ENCODE measurements around the gene C4orf50.

C4orf50 gene

GRCh38 chr4:5988086-5988845 is 30.0 kb downstream of the C4orf50 start:
- H3K27ac Mint-ChIP-seq: no peak overlapping the region
- DNase-seq (ENCODE audit: low spot score): no peak
- H3K9me3 Mint-ChIP-seq: peaks cover 14% of the 10 kb centered on the region
- no peak overlapping the region for H3K4me3 Mint-ChIP-seq
- no peaks in the 10 kb centered on the region for H3K4me1 Mint-ChIP-seq (ENCODE audit: low read depth)
- H3K36me3 Mint-ChIP-seq (ENCODE audit: low read depth): no peaks in the 10 kb centered on the region
- peaks cover 2% of the 10 kb centered on the region for H3K27me3 Mint-ChIP-seq (ENCODE audit: low read depth)

- Mint-ChIP-seq H3K36me3 (ENCODE audit: low read depth) (no peaks in the 10 kb centered on the region), H3K4me1 (ENCODE audit: low read depth) (no peaks in the 10 kb centered on the region), H3K9me3 (peaks cover 14% of the 10 kb centered on the region), H3K27me3 (ENCODE audit: low read depth) (peaks cover 4% of the 10 kb centered on the region), H3K27ac (no peak overlapping the region), H3K4me3 (no peak overlapping the region)
- no peak for DNase-seq (ENCODE audit: low spot score)
These were observed 33.4 kb downstream of the C4orf50 start for GRCh38 chr4:5984843-5985242.

GRCh38 chr4:5982156-5982973 is 35.9 kb downstream of the C4orf50 start:
- Mint-ChIP-seq H3K9me3 (peaks cover 14% of the 10 kb centered on the region), H3K27me3 (ENCODE audit: low read depth) (peaks cover 12% of the 10 kb centered on the region), H3K4me3 (no peak overlapping the region), H3K27ac (no peak overlapping the region), H3K4me1 (ENCODE audit: low read depth) (no peaks in the 10 kb centered on the region), H3K36me3 (ENCODE audit: low read depth) (no peaks in the 10 kb centered on the region)
- no peak for DNase-seq (ENCODE audit: low spot score)

GRCh38 chr4:5980436-5981155 is 37.6 kb downstream of the C4orf50 start:
- Mint-ChIP-seq H3K36me3 (ENCODE audit: low read depth) (no peaks in the 10 kb centered on the region), H3K27me3 (ENCODE audit: low read depth) (peaks cover 12% of the 10 kb centered on the region), H3K4me3 (no peak overlapping the region), H3K9me3 (peaks cover 14% of the 10 kb centered on the region), H3K4me1 (ENCODE audit: low read depth) (no peaks in the 10 kb centered on the region), H3K27ac (no peak overlapping the region)
- no peak for DNase-seq (ENCODE audit: low spot score)

- peaks cover 12% of the 10 kb centered on the region for H3K9me3 Mint-ChIP-seq
- no peaks in the 10 kb centered on the region for H3K4me1 Mint-ChIP-seq (ENCODE audit: low read depth)
- H3K27ac Mint-ChIP-seq: no peak overlapping the region
- DNase-seq (ENCODE audit: low spot score): no peak
- H3K36me3 Mint-ChIP-seq (ENCODE audit: low read depth): no peaks in the 10 kb centered on the region
- H3K27me3 Mint-ChIP-seq (ENCODE audit: low read depth): peaks cover 12% of the 10 kb centered on the region
- no peak overlapping the region for H3K4me3 Mint-ChIP-seq
These were observed 38.2 kb downstream of the C4orf50 start for GRCh38 chr4:5979981-5980380.

- H3K4me1 Mint-ChIP-seq (ENCODE audit: low read depth): no peaks in the 10 kb centered on the region
- H3K27me3 Mint-ChIP-seq (ENCODE audit: low read depth): peaks cover 10% of the 10 kb centered on the region
- no peaks in the 10 kb centered on the region for H3K36me3 Mint-ChIP-seq (ENCODE audit: low read depth)
- no peak overlapping the region for H3K27ac Mint-ChIP-seq
- H3K4me3 Mint-ChIP-seq: no peak overlapping the region
- no peak for DNase-seq (ENCODE audit: low spot score)
- H3K9me3 Mint-ChIP-seq: no peaks in the 10 kb centered on the region
These were observed 41.3 kb downstream of the C4orf50 start for GRCh38 chr4:5976921-5977320.

- DNase-seq (ENCODE audit: low spot score): no peak
- H3K27me3 Mint-ChIP-seq (ENCODE audit: low read depth): peaks cover 10% of the 10 kb centered on the region
- no peak overlapping the region for H3K4me3 Mint-ChIP-seq
- H3K4me1 Mint-ChIP-seq (ENCODE audit: low read depth): no peaks in the 10 kb centered on the region
- no peaks in the 10 kb centered on the region for H3K36me3 Mint-ChIP-seq (ENCODE audit: low read depth)
- no peaks in the 10 kb centered on the region for H3K9me3 Mint-ChIP-seq
- no peak overlapping the region for H3K27ac Mint-ChIP-seq
These were observed 41.8 kb downstream of the C4orf50 start for GRCh38 chr4:5976431-5976830.

GRCh38 chr4:5974321-5974720 is 43.9 kb downstream of the C4orf50 start:
- Mint-ChIP-seq H3K27ac (no peak overlapping the region), H3K36me3 (ENCODE audit: low read depth) (no peaks in the 10 kb centered on the region), H3K27me3 (ENCODE audit: low read depth) (peaks cover 9% of the 10 kb centered on the region), H3K4me3 (no peak overlapping the region), H3K9me3 (no peaks in the 10 kb centered on the region), H3K4me1 (ENCODE audit: low read depth) (no peaks in the 10 kb centered on the region)
- no peak for DNase-seq (ENCODE audit: low spot score)

- Mint-ChIP-seq H3K36me3 (ENCODE audit: low read depth) (no peaks in the 10 kb centered on the region), H3K27ac (no peak overlapping the region), H3K27me3 (ENCODE audit: low read depth) (peaks cover 6% of the 10 kb centered on the region), H3K4me1 (ENCODE audit: low read depth) (no peaks in the 10 kb centered on the region), H3K4me3 (no peak overlapping the region), H3K9me3 (no peaks in the 10 kb centered on the region)
- DNase-seq (ENCODE audit: low spot score): no peak
These were observed 44.6 kb downstream of the C4orf50 start for GRCh38 chr4:5973486-5974220.

GRCh38 chr4:5973033-5973432 is 45.2 kb downstream of the C4orf50 start:
- H3K4me1 Mint-ChIP-seq (ENCODE audit: low read depth): no peaks in the 10 kb centered on the region
- no peaks in the 10 kb centered on the region for H3K36me3 Mint-ChIP-seq (ENCODE audit: low read depth)
- H3K27me3 Mint-ChIP-seq (ENCODE audit: low read depth): peaks cover 1% of the 10 kb centered on the region
- no peak overlapping the region for H3K27ac Mint-ChIP-seq
- no peaks in the 10 kb centered on the region for H3K9me3 Mint-ChIP-seq
- DNase-seq (ENCODE audit: low spot score): no peak
- no peak overlapping the region for H3K4me3 Mint-ChIP-seq

GRCh38 chr4:5972571-5972970 is 45.7 kb downstream of the C4orf50 start:
- Mint-ChIP-seq H3K27ac (no peak overlapping the region), H3K36me3 (ENCODE audit: low read depth) (no peaks in the 10 kb centered on the region), H3K27me3 (ENCODE audit: low read depth) (no peaks in the 10 kb centered on the region), H3K4me3 (no peak overlapping the region), H3K9me3 (no peaks in the 10 kb centered on the region), H3K4me1 (ENCODE audit: low read depth) (no peaks in the 10 kb centered on the region)
- DNase-seq (ENCODE audit: low spot score): no peak

GRCh38 chr4:5971078-5971450 is 47.2 kb downstream of the C4orf50 start:
- Mint-ChIP-seq H3K27me3 (ENCODE audit: low read depth) (no peaks in the 10 kb centered on the region), H3K9me3 (no peaks in the 10 kb centered on the region), H3K36me3 (ENCODE audit: low read depth) (no peaks in the 10 kb centered on the region), H3K4me3 (no peak overlapping the region), H3K27ac (no peak overlapping the region), H3K4me1 (ENCODE audit: low read depth) (no peaks in the 10 kb centered on the region)
- no peak for DNase-seq (ENCODE audit: low spot score)

- Mint-ChIP-seq H3K36me3 (ENCODE audit: low read depth) (no peaks in the 10 kb centered on the region), H3K27ac (no peak overlapping the region)
These were observed 47.7 kb downstream of the C4orf50 start for GRCh38 chr4:5970381-5971077.

More at GRCh38 chr4:5970381-5971077, 47.7 kb downstream of the C4orf50 start:
- H3K4me3 Mint-ChIP-seq: no peak overlapping the region
- no peaks in the 10 kb centered on the region for H3K27me3 Mint-ChIP-seq (ENCODE audit: low read depth)
- no peaks in the 10 kb centered on the region for H3K4me1 Mint-ChIP-seq (ENCODE audit: low read depth)
- DNase-seq (ENCODE audit: low spot score): no peak
- no peaks in the 10 kb centered on the region for H3K9me3 Mint-ChIP-seq

All from T-helper 2 cell treated with Interferon-gamma antibody and Interleukin-4, amounts not matched to agents 5 μg/mL and 100 μg/mL, for 36 hours (primary cell).